SK-N-DZ (cell line): Measurements from ENCODE around the gene CCDC88C.
"Not testable (repeated sequence)": the region's sequence is repeated elsewhere in the genome, so short reads cannot be mapped to it uniquely, and the experiment has no call there.

Source experiments
- DNase-seq: peaks from one replicate; pipeline ENCODE4 v3.0.0-alpha.2; 2015; ENCODE audit warnings: low spot score

The CCDC88C gene

DNA sequence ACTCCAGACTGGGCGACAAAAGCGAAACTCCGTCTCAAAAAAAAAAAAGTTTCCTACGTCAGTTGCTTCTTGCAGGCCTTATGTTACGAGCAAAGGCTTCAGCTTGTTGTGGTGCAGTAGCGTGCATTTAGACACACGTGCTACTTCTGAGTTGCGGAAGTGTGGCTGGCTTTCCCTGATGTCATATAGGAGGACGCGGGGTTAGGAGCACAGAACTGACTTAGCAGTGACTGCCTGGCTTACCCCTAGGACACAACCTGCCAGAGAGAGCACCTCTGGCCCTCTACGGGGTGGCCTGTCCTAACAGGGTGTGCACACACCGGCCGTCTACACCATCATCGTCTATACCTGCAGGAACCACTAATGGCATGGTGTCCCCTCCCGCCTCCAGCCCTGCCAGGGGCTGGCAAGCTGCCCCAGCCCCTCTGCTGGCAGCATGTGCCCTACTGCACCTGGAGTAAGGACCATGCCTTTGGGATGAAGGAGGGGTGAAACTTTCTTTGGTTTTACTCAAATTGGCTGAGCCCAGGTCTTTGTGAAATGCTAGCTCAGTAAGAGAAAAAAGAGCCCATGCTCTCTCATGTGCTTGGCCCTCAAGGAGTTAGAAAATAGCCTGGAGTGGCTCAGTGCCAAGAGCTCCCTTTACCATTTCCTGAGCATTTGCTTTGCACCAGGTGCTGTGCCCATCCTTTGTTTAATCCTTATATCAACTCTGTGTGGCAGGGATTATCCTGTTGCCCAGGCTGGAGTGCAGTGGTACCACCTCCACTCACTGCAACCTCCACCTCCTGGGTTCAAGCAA is 171.4 kb downstream of the CCDC88C start:
- DNase-seq, result no peak

DNA sequence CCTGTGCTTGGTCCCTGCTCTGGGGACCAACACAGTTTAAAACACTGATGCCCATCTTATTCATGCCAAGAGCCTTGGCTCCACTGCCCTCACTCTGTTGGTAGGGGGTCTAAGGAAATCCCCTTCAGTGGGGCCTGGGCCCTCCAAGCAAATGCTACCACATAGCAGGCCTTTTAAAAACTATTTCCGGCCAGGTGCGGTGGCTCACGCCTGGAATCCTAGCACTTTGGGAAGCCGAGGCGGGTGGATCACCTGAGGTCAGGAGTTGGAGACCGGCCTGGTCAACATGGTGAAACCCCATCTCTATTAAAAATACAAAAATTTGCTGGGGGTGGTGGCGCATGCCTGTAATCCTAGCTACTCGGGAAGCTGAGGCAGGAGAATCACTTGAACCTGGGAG is 172.0 kb downstream of the CCDC88C start:
- not testable (repeated sequence) for DNase-seq

DNA sequence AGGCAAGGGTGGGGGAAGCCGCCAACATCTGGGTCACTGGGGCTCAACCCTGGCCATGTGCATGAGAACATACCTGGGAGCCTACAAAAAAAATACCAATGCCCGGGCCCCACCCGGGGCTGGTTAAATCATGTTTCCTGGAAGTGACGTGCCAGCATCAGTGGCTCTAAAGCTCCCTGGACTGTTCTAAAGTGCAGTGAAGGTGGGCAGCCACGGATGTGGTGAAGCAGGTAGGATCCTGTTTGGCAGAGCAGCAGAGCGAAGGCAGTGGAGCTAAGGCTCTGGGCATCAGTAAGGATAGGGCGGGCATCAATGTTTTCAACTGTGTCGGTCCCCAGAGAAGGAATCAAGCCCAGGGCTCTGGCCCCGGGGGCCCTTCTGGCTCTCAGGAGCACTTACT is 172.6 kb downstream of the CCDC88C start:
- no peak for DNase-seq

DNA sequence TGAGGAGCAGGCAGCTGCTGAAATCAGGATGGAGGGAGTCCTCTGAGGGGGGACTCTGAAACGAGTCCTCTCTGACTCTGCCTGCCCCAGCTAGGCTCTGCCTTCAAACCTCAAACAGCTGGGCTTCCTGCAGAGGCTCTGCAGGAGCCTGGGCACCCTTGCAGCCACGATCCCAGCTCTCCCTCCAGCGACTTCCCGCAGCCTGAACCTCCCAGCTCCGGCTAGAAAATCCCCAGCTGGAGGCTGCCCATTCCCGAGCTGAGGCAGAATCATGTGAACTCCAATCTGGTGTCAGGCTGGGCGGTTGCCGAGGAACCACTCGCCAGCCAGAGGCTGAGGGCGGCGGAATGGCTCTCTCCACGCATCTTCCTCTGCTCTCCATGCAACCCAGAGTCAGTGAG is 173.1 kb downstream of the CCDC88C start, which contains the start of gene GPR68:
TSS of gene GPR68 (minus strand) at position 204 of the 401 bp plus-strand sequence. CDS start 9,654 bp downstream, outside the sequence.
- peak; percentile 13 for DNase-seq

DNA sequence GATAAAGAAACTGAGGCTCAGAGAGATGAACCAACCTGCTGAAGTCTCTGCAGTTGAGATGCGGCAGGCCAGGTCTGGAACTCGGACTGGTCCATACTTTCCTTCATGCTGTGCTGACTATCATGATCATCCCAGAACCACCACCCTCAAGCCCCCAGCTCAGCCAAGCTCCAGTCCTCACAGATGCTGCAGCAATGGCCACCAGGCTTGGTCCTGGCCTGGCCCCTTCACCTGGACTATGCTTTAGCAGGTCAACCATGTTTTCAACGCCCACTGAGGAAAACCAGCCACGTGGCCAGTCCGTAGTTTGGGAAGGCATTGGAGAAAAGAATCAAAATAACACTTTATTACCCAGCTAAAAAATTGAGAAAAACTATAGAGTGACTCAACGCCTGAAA is 174.5 kb downstream of the CCDC88C start:
- no peak for DNase-seq

DNA sequence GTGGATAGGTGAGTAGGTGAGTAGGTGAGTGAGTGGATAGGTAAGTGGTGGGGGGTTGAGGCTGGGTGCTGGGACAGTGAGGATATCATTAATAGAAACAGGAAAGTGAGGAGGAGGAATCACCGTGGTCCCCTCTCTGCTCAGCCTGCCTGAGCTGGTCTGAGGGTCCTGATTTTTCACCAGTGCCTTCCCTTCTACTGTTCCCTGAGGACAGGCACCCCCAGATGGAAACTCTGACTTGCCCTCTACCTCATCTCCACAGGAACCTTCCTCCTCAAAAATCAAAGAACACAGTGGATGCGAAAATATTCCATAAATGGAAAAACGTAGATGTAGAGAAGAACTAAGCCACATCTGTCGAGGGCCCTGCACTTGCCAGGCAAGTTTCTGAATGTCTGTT is 175.0 kb downstream of the CCDC88C start:
- DNase-seq, result no peak

DNA sequence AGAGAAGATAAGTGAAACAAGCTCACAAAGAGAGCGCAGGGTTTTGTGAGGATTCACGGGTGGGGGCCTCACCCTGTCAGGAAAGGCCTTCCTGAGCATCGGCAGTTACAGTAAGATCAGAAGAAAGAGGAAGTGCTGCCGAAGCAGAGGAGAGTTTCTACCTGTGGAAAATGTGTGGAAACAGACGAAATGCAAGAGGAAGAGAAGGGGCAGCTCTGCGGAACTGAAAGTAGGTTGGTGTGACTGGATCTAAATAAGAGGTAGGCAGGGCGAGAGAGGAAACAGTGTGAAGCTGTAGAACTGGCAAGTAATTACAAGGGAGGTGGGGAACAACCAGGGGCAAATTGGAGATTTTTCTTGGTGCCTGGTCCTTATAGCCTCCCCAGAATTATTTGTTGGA is 175.8 kb downstream of the CCDC88C start:
- no peak for DNase-seq

DNA sequence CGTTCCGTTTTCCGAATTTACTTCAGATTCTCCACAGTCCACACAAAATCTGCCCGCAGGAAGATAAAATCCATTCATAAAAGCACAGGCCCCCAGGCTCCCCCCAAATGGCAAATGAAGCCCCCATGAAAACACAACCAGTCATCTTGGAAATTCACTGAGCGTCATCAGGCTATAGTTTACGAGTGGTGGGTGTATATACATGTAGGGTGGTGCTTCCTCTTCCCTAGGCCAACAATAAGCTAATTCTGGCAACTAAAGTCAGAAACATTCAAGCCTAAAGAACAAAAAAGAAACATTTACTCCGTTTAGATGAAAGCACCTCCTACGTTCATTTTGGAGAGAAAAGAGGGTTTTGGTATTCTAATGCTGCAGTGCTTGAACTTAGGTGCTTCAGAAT is 179.0 kb downstream of the CCDC88C start:
- DNase-seq, result no peak

DNA sequence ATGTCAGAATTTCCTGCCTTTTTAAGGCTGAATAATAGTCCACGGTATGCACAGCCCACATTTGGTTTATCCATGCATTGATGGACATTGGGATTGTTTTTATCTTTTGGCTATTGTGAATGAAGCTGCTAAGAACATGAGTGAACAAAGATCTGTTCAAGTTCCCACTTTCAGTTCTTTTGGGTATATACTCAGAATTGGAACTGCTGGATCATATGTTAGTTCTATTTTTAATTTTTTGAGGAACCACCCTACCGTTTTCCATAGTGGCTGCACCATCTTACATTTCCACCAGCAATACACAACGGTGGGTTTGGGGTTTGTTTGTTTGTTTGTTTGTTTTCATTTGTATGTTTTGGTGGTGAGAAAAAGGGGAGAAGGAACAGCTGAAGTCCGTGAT is 179.5 kb downstream of the CCDC88C start:
- no peak for DNase-seq

DNA sequence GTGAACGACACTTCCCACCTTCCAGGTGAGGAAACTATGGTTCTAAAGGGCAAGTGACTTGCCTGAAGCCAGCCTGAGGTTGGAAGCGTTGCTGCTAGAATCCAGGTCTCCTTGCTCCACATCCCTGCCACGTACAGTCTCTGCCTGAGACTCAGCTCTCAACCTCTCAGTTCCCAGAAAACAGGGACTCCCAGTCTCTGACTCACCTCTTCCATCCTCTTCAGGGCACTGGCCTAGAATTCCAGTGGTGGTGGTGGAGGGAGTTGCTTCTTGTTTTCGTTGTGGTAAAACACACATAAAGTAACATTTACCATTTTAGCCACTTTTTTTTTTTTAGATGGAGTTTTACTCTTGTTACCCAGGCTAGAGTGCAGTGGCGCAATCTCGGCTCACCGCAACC is 180.4 kb downstream of the CCDC88C start:
- DNase-seq, result no peak

DNA sequence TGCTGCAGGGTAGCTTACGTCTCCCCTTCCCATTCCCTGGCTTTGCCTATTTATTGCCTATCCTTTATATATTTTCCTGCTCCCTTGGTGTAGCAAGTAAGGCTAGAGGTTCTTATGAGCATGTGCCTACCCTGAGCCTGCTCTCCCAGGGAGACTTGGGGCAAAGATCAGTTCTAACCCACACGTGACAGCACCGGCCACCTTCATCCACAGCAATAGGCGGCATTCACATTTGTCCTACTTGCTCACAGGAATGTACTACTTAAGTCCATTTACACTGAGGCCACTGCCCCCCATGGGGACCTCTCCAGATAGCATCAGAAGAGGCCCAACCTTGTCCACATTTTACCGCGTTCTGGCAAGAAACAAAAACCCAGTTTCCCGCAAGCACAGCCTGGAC is 181.8 kb downstream of the CCDC88C start:
- no peak for DNase-seq

DNA sequence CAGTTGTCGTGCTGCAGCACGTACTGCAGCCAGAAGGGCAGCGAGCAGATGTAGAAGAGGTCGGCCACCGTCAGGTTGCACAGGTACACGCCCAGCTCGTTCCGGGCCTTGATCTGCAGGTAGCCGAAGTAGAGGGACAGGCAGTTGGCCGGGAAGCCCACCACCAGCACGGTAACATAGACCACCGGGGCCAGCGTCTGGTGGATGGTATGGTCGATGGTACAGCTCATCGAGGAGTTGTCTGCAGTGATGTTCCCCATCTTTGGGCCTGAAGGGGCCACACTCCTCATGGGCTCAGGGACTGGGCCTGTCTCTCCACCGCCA is 182.9 kb downstream of the CCDC88C start:
- DNase-seq, result no peak

DNA sequence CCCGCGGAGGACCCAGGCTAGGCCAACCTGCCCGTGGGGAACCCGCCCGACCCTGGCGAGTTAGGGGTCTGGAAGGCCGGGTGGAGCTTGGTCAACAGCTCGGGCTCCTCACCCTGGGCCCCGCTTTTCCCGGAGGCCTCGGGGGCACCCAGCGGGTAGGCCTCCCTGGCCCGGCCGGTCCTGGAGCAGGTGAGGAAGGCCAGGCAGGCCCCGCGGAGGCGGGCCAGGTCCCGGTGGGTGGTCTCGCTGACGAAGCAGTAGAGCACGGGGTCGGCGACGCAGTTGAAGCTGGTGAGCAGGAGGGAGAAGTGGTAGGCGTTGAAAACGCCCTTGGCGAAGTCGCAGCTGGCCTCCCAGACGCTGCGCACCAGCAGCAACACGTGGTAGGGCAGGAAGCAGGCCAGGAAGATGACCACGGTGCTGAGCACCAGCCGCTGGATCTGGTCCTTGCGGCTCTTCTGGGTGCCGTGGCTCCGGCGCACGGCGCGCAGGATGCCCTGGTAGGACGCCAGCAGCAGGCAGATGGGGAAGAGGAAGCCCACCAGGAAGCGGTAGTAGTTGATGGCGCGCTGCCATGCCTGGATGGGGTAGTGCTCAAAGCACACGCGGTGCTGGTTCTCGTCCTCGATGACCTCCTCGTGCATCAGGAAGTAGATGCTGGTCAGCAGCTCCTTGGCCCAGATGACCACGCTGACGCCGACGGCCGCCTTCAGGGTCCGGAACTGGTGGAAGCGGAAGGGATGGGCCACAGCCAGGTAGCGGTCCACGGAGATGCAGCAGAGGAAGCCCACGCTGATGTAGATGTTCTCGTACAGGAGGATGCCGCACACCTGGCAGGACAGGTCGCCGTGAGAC is 183.5 kb downstream of the CCDC88C start:
- DNase-seq, result no peak

DNA sequence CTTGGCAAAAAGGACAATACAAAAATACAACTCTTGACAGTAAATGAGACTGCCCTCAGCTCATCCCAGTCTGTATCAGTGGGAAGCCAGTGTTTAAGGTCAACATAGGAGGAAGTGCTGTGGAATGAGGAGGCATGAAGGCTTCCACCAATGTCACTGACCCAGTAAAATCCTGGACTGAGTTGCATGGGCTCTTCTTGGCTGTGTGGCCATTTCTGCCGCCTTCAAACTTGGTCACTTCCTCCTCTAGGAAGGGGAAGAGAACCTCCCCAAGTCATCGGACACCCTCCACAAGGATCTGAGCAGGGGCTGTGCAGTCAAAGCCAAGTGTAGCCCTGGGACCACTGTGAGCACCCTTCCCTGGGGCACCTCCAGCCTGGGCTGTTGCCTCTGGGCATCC is 185.0 kb downstream of the CCDC88C start:
- no peak for DNase-seq

DNA sequence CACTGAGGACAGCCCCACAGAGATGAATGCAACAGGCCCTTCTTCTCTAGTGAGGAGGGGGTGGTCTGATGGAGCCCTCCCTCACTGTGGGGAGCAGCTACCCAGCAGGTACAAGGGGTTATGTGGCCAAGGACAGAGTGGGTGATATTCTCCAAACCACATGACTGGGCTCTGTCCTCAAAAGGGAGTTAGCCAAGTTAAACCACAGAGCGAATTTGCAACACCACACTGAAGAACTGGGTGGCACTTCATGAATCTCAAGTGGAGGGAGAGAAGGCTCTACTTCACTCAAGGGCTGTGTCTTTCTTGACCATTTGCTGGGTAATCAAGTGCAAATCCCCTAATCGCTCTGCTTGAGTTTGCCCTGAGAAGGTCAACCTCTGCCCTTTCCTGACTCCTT is 185.6 kb downstream of the CCDC88C start:
- no peak for DNase-seq

DNA sequence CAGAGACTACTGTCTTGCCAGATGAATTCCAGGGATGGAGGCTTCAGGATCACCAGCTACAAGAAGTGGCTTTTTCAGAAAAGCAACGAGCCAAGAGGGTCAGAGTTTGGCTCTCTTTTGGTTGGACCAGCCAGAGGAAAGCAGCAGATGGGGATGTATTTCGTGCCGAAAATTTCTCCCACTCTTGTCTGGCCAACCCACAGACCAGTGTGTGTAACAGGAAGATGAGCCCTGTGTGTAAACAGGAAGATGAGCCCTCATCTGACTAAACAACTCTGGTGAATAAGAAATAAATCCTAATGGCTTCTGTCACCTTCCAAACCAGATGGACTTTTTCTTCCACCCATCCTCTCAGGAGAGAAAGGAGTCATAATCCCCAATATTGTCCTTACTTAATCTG is 186.2 kb downstream of the CCDC88C start:
- DNase-seq, result no peak

DNA sequence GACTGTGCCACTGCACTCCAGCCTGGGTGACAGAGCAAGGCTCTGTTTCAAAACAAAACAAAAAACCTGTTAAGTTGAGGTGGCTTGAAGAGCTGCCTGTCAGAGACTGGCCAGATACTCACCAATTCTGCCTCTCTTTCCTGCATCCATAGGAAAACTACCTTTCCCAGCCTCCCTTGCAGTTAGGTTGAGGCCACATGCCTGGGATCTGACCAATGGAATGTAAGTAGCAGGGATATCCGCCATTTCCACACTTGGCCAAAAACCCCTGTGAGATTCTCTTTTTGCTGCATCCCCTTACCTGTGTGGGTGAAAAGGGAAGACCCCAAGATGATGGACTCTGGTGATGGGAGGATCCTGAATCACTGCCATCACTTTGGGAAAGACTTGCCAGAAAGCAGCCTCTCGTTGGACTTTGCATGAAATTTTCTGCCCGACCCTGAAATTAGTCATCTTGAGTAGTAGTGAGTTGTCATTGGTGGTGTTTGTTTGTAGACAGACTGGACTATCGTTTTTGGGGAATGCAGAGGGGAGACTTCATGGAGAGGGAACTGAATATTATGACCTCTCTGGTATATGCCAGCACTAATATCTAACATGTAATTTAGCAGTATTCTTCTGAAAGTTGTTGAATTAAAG is 187.1 kb downstream of the CCDC88C start:
- DNase-seq, result no peak

DNA sequence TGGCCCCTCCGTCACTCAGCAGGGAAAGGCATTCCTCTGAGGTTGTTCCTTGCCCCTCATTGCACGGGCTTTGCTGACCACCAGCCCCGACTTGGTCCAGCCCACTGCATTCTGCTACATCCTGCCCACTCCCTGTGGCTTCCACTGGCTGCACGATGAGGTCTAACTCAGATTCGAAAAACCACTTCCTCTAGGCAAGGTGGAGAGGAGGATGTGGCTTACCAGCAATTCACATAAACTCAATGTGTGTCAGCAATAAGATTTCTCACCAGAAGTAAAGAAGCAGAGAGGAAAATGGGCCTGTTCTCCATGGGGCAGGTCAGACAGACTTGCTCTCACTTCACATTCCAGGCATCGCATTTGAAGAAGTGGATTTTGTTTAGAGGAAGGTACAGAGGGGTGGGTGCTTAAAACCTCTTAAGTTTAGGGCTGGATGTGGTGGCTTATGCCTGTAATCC is 187.8 kb downstream of the CCDC88C start:
- DNase-seq, result no peak

DNA sequence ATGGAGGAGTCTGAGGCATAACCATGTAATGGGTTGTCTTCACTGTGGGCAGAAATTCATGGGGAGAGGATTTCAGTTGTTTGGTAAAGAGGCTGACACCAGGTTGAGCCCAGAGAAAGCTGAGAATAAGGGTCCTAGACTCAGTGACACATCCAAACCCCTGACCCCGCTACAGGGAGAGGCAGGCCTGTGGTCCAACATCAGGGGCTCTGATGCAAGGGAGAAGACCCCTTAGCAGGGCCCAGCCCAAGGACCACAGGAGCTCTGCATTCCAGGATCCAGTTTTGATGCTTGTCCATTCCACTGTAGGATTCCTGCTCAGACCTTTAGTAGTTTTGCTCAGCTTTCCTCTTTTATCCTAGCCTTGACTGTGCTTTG is 188.6 kb downstream of the CCDC88C start:
- DNase-seq, result no peak

DNA sequence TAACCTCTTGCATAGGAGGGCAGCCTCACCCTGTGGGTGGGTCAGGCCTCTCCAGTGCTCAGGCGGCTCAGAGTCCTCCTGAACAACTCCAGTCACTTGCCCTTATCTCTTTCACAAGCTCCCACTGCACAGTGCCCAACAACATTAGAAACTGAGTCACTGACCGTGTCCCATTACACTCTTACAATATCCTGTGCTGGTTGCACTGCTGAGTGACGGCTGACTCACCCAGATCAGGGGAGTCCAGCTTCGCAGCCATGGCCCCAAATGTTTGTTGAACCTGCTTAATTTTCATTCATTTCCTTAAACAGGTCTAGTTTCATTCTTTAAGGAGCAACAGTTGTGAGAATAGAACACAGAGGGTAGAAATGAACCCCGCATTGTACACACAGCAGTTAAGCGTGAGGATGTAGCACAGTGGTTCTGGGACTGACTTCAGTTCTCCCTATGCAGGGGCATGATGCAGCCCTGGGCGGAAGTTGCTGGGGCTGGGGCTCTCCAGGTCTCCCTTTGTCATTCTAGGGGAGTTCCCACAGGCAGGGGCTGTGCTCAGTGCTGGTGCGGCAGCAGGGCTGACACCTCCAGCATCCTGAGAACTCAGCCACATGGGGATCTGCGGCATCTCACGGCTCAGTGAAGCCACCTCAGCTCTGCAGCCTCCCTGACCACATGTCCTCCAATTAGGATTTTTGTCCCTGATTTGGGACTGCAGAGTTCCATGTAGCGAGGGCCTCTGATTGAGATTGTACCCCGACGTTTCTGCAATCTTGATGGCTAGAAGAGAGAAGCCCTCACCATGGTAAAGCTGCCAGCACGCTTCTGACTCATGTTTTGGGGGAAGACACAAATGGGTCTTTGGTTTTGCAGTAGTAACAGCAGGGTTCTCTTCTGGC is 189.3 kb downstream of the CCDC88C start:
- no peak for DNase-seq

DNA sequence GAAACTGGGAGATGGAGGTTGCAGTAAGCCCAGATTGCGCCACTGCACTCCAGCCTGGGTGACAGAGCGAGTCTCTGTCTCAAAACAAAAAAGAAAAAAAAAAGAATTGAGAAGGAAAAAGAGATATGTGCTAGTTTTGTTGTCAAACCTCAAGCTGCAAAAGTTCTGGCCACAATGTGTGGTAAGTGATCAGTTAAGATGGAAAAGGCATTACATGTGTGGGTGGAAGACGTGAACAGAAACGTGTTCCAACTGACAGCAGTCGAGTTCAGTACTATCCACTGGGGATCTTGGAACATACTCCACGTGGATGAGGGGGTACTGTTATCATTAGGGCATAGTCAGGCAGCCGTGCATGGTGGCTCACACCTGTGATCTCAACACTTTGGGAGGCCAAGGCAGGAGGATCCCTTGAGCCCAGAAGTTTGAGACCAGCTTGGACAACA is 190.4 kb downstream of the CCDC88C start:
- DNase-seq, result no peak
